ENCODE results near the gene CCDC57. TPM values are rescaled to one million over a fixed set of nuclear protein-coding genes. Genes with fewer than 3 reads are reported as not detected.

The CCDC57 gene
- total RNA-seq, 1 donor: 21.0 TPM

GRCh38 chr17:82248815-82249674 is 36.4 kb upstream of the CCDC57 start:
- DNase-seq (ENCODE audit: insufficient read length, low spot score, missing footprints): peak; percentile 83
- Histone ChIP-seq H3K4me3 (ENCODE audit: insufficient read depth, low read length) (no peak overlapping the region), H3K27ac (ENCODE audit: low read depth, low read length) (no peak overlapping the region), H3K4me1 (ENCODE audit: insufficient read depth, low read length) (peaks cover 17% of the 10 kb centered on the region), H4K20me1 (ENCODE audit: insufficient read depth, low read length) (peaks cover 86% of the 10 kb centered on the region), H3K27me3 (ENCODE audit: insufficient read depth, low read length) (no peaks in the 10 kb centered on the region), H3K4me2 (ENCODE audit: insufficient read depth, low read length) (no peak overlapping the region), H2AFZ (ENCODE audit: low read length) (no peak overlapping the region), H3K9me3 (ENCODE audit: low read depth, low read length) (no peaks in the 10 kb centered on the region), H3K36me3 (ENCODE audit: insufficient read depth, low read length) (peaks cover 95% of the 10 kb centered on the region), H3K79me2 (ENCODE audit: insufficient read depth, low read length) (peaks cover 81% of the 10 kb centered on the region)
- TF ChIP-seq CTCF (IDR thresholded peaks at IDR 0.05; ENCODE audit: extremely low read depth, low read depth, low read length): no peak

- Histone ChIP-seq H3K27ac (ENCODE audit: low read depth, low read length) (no peak overlapping the region), H4K20me1 (ENCODE audit: insufficient read depth, low read length) (peaks cover 92% of the 10 kb centered on the region), H3K36me3 (ENCODE audit: insufficient read depth, low read length) (peaks cover 99% of the 10 kb centered on the region)
Observed at GRCh38 chr17:82247856-82248671, 35.4 kb upstream of the CCDC57 start.

GRCh38 chr17:82247182-82247823 is 34.7 kb upstream of the CCDC57 start:
- Histone ChIP-seq H3K27me3 (ENCODE audit: insufficient read depth, low read length) (no peaks in the 10 kb centered on the region), H3K9me3 (ENCODE audit: low read depth, low read length) (no peaks in the 10 kb centered on the region), H3K27ac (ENCODE audit: low read depth, low read length) (peak overlapping the region; percentile 26), H2AFZ (ENCODE audit: low read length) (no peak overlapping the region), H3K4me1 (ENCODE audit: insufficient read depth, low read length) (peaks cover 25% of the 10 kb centered on the region), H3K4me3 (ENCODE audit: insufficient read depth, low read length) (no peak overlapping the region), H3K79me2 (ENCODE audit: insufficient read depth, low read length) (peaks cover 70% of the 10 kb centered on the region), H3K4me2 (ENCODE audit: insufficient read depth, low read length) (no peak overlapping the region), H3K36me3 (ENCODE audit: insufficient read depth, low read length) (peaks cover 98% of the 10 kb centered on the region), H4K20me1 (ENCODE audit: insufficient read depth, low read length) (peaks cover 92% of the 10 kb centered on the region)
- no peak for TF ChIP-seq CTCF (IDR thresholded peaks at IDR 0.05; ENCODE audit: extremely low read depth, low read depth, low read length)
- DNase-seq (ENCODE audit: insufficient read length, low spot score, missing footprints): no peak

More at GRCh38 chr17:82247856-82248671, 35.4 kb upstream of the CCDC57 start:
- Histone ChIP-seq H3K4me3 (ENCODE audit: insufficient read depth, low read length) (no peak overlapping the region), H3K27me3 (ENCODE audit: insufficient read depth, low read length) (no peaks in the 10 kb centered on the region), H3K79me2 (ENCODE audit: insufficient read depth, low read length) (peaks cover 78% of the 10 kb centered on the region), H3K9me3 (ENCODE audit: low read depth, low read length) (no peaks in the 10 kb centered on the region), H3K4me2 (ENCODE audit: insufficient read depth, low read length) (no peak overlapping the region), H3K4me1 (ENCODE audit: insufficient read depth, low read length) (peaks cover 18% of the 10 kb centered on the region), H2AFZ (ENCODE audit: low read length) (no peak overlapping the region)
- TF ChIP-seq CTCF (IDR thresholded peaks at IDR 0.05; ENCODE audit: extremely low read depth, low read depth, low read length): no peak
- peak; percentile 82 for DNase-seq (ENCODE audit: insufficient read length, low spot score, missing footprints)

All from osteoblast (primary cell).